ENCODE measurements around the gene PKD1. TPM values are rescaled to one million over a fixed set of nuclear protein-coding genes. Genes with fewer than 3 reads are reported as not detected.

PKD1 gene
- total and polyA plus RNA-seq, 2 of the 13 experiments (the other 11 are each of a cell fraction or from before 2014, with no cell fraction given) = 22.1 to 23.0 TPM

DNA sequence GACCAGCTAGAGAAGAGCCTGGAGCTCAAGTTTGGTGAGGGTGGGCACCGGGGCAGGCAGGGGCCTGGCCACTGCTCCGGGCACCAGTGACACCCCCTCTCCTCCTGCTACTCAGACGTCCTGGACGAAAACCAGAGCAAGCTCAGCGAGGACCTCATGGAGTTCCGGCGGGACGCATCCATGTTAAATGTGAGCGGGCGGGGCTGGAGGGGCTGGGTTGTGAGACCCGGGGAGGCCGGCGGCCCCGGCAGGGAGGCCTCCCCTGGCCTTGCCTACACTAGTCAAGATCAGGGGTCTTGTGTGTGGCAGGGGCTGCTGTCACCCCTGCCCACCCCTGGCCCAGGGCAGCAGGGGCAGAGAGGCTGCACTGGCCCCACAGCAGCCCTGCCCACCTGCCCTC lies 37.7 kb upstream of the PKD1 start:
- FAIRE-seq = no peak
- ATAC-seq = no peak
- CTCF ChIA-PET (ENCODE audit: low intra/inter-chr PET ratio, low total read pairs) = no interaction called here
- Histone ChIP-seq H3K79me2 (ENCODE audit: insufficient read depth, low read length) (no peaks in the 10 kb centered on the region), H3K9me3 (ENCODE audit: low read length) (no peaks in the 10 kb centered on the region), H3K27me3 (ENCODE audit: control insufficient read depth in 1 of 2, insufficient read depth in 2 of 2, low read length in 2 of 2) (no peaks in the 10 kb centered on the region), H3K4me2 (ENCODE audit: low read depth, low read length) (no peak overlapping the region), H3K36me3 (replicated peaks in 1 of 2; ENCODE audit: control insufficient read depth in 1 of 2, insufficient read depth in 2 of 2, low read length in 2 of 2) (peaks cover 11 to 33% of the 10 kb centered on the region in 2 experiments; a peak in 3 of 5 replicates), H3K4me3 (replicated peaks in 1 of 3; ENCODE audit: insufficient read depth in 1 of 3, low read depth in 2 of 3, low read length in 3 of 3) (no peak overlapping the region), H3K27ac (ENCODE audit: extremely low read length, insufficient read depth, low read length) (no peak overlapping the region), H4K20me1 (ENCODE audit: insufficient read depth, low read length) (no peaks in the 10 kb centered on the region), H3K4me1 (ENCODE audit: insufficient read depth, low read length) (no peaks in the 10 kb centered on the region), H3K9ac (ENCODE audit: insufficient read depth, low read depth, low read length) (no peak overlapping the region), H2AFZ (ENCODE audit: low read length) (no peak overlapping the region)
- intact Hi-C loops (cut with micrococcal nuclease; ENCODE audit: unreplicated experiment) = no loop called here
- in situ Hi-C loops (cut with HindIII; ENCODE audit: extremely low pct_ligation_motif_present, low pct_unique_long_range_greater_than_20kb) = no loop called here
- no TSS peak for BruUV-seq (replicated peaks)
- DNase-seq (ENCODE audit: low spot score) = no peak
- TF ChIP-seq ZNF577 (CRISPR knock-in tag; IDR thresholded peaks at IDR 0.05; ENCODE audit: borderline replicate concordance, low read depth) (no peak), ZNF468 (CRISPR knock-in tag; IDR thresholded peaks at IDR 0.05) (no peak), NFE2 (CRISPR knock-in tag; IDR thresholded peaks at IDR 0.05) (no peak), ZBTB7A (CRISPR knock-in tag; IDR thresholded peaks at IDR 0.05) (no peak), POLR2AphosphoS2 (IDR thresholded peaks at IDR 0.05; ENCODE audit: low read depth, low read length) (no peak), NFE2L1 (CRISPR knock-in tag; IDR thresholded peaks at IDR 0.05; ENCODE audit: borderline replicate concordance) (no peak), YEATS2 (CRISPR knock-in tag; IDR thresholded peaks at IDR 0.05; ENCODE audit: borderline replicate concordance) (no peak), CBX2 (IDR thresholded peaks at IDR 0.05; ENCODE audit: low read depth, low read length) (no peak), CBX2 (CRISPR knock-in tag; IDR thresholded peaks at IDR 0.05; ENCODE audit: low read depth) (no peak), TARDBP (CRISPR knock-in tag; IDR thresholded peaks at IDR 0.05) (no peak)
- TF ChIP-seq, protein P1, sequence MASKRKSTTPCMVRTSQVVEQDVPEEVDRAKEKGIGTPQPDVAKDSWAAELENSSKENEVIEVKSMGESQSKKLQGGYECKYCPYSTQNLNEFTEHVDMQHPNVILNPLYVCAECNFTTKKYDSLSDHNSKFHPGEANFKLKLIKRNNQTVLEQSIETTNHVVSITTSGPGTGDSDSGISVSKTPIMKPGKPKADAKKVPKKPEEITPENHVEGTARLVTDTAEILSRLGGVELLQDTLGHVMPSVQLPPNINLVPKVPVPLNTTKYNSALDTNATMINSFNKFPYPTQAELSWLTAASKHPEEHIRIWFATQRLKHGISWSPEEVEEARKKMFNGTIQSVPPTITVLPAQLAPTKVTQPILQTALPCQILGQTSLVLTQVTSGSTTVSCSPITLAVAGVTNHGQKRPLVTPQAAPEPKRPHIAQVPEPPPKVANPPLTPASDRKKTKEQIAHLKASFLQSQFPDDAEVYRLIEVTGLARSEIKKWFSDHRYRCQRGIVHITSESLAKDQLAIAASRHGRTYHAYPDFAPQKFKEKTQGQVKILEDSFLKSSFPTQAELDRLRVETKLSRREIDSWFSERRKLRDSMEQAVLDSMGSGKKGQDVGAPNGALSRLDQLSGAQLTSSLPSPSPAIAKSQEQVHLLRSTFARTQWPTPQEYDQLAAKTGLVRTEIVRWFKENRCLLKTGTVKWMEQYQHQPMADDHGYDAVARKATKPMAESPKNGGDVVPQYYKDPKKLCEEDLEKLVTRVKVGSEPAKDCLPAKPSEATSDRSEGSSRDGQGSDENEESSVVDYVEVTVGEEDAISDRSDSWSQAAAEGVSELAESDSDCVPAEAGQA (IDR thresholded peaks at IDR 0.05; ENCODE audit: low read depth) = no peak
- TF ChIP-seq, protein P1 (CRISPR knock-in tag; IDR thresholded peaks at IDR 0.05; ENCODE audit: borderline replicate concordance) = no peak
- POLR2A ChIA-PET = interaction anchor here (1.3 to 1.4 kb wide), 2 partner anchors 9 to 18 kb away, joined by 3 to 7 read pairs; partner anchors contain the start of gene TRAF7
- 90% methylated on average over 6 of the region's 14 CpGs for WGBS (ENCODE audit: low lambda C conversion rate)
